Inflammatory macrophage treated with lipopolysaccharide for 4 hours (primary cell): Measurements from ENCODE around the gene LDLRAP1.
A peak's percentile ranks its signal among the peaks of the same experiment; 100 is the strongest.

Source experiments
- DNase-seq: peaks from one replicate; pipeline ENCODE4 v3.0.0-alpha.2; 2020

The LDLRAP1 gene

GRCh38 chr1:25524568-25525360 lies 18.6 kb upstream of the LDLRAP1 start:
- DNase-seq: no peak

GRCh38 chr1:25525361-25525688 lies 18.1 kb upstream of the LDLRAP1 start:
- no peak for DNase-seq

- DNase-seq: no peak
Observed at GRCh38 chr1:25526753-25527152, 16.7 kb upstream of the LDLRAP1 start.

- DNase-seq: no peak
Observed at GRCh38 chr1:25527226-25527846, 16.1 kb upstream of the LDLRAP1 start.

GRCh38 chr1:25527946-25528595 lies 15.3 kb upstream of the LDLRAP1 start:
- DNase-seq: no peak

- DNase-seq: no peak
Observed at GRCh38 chr1:25528881-25529517, 14.4 kb upstream of the LDLRAP1 start.

- DNase-seq: no peak
Observed at GRCh38 chr1:25529518-25530185, 13.8 kb upstream of the LDLRAP1 start.

- no peak for DNase-seq
Observed at GRCh38 chr1:25530186-25531081, 13.0 kb upstream of the LDLRAP1 start.

- DNase-seq: no peak
Observed at GRCh38 chr1:25531082-25531461, 12.3 kb upstream of the LDLRAP1 start.

- DNase-seq: no peak
Observed at GRCh38 chr1:25532970-25533369, 10.4 kb upstream of the LDLRAP1 start.

GRCh38 chr1:25533775-25534409 lies 9.5 kb upstream of the LDLRAP1 start:
- peak; percentile 7 for DNase-seq

- DNase-seq: no peak
Observed at GRCh38 chr1:25534410-25534788, 9.0 kb upstream of the LDLRAP1 start.

GRCh38 chr1:25536124-25536523 lies 7.3 kb upstream of the LDLRAP1 start:
- no peak for DNase-seq

- peak; percentile 73 for DNase-seq
Observed at GRCh38 chr1:25537153-25537831, 6.1 kb upstream of the LDLRAP1 start.

- DNase-seq: no peak
Observed at GRCh38 chr1:25538191-25538767, 5.1 kb upstream of the LDLRAP1 start.

GRCh38 chr1:25540750-25541342 lies 2.6 kb upstream of the LDLRAP1 start:
- no peak for DNase-seq

GRCh38 chr1:25541425-25541824 lies 2.0 kb upstream of the LDLRAP1 start:
- no peak for DNase-seq

GRCh38 chr1:25541889-25542658 lies 1.3 kb upstream of the LDLRAP1 start:
- no peak for DNase-seq

GRCh38 chr1:25543005-25543424 lies 391 bp upstream of the LDLRAP1 start:
- DNase-seq: no peak
